PC-9 (cell line): ENCODE data around the gene PRKCH. TPM values are rescaled to one million over a fixed set of nuclear protein-coding genes. Genes with fewer than 3 reads are reported as not detected.

Source experiments
- BruUV-seq: library from RNA; stranded (reverse); fragments of 400-500 nt; replicated peaks from 2 replicates; lab custom pipeline; 2021; lab: Mats Ljungman, UMichigan
- CTCF ChIA-PET: fragments of 300-600 bp; sonication (Branson Sonifier 250); formaldehyde crosslinking; loops from one replicate; lab custom pipeline; 2022; ENCODE audit warnings: antibody characterized with exemption; lab: Charles Lee
- POLR2A ChIA-PET: fragments of 300-600 bp; sonication (Branson Sonifier 250); formaldehyde crosslinking; loops from one replicate; lab custom pipeline; 2022; ENCODE audit warnings: antibody characterized with exemption; ENCODE audit not compliant: unreplicated experiment; lab: Charles Lee
- DNase-seq, 2 experiments: peaks; one replicate each; pipeline versions ENCODE4 v3.0.0 to v3.0.0-alpha.2; 2015 to 2022; ENCODE audit warnings: mixed read lengths in 1 of 2
- H2AFZ ChIP-seq: fragments of 200-600 bp; sonication (generic); 2 replicates; pipeline ENCODE4 v1.8.1; 2017; ENCODE audit warnings: antibody characterized with exemption
- H3F3A ChIP-seq: fragments of 200-600 bp; sonication (generic); 2 replicates; pipeline ENCODE4 v1.8.1; 2017; ENCODE audit warnings: antibody characterized with exemption, mild to moderate bottlenecking, low read depth; ENCODE audit not compliant: insufficient read depth
- H3K27ac ChIP-seq: fragments of 200-600 bp; sonication (generic); 2 replicates; pipeline ENCODE4 v1.6.1; 2016; ENCODE audit warnings: mixed run types
- H3K27me3 ChIP-seq: fragments of 200-600 bp; sonication (generic); 2 replicates; pipeline ENCODE4 v1.6.1; 2016; ENCODE audit warnings: low read depth, mixed run types; ENCODE audit not compliant: insufficient read depth
- H3K36me3 ChIP-seq: fragments of 200-600 bp; sonication (generic); 2 replicates; pipeline ENCODE4 v1.6.1; 2016; ENCODE audit warnings: low read depth, mixed run types
- H3K4me1 ChIP-seq: fragments of 200-600 bp; sonication (generic); replicated peaks from 2 replicates; pipeline ENCODE4 v1.6.1; 2016; ENCODE audit warnings: mixed run types; ENCODE audit not compliant: insufficient read depth
- H3K4me2 ChIP-seq: fragments of 200-600 bp; sonication (generic); 2 replicates; pipeline ENCODE4 v1.6.1; 2017; ENCODE audit warnings: mixed run types
- H3K4me3 ChIP-seq: fragments of 200-600 bp; sonication (generic); 2 replicates; pipeline ENCODE4 v1.6.1; 2016; ENCODE audit warnings: mixed run types
- H3K79me2 ChIP-seq: fragments of 200-600 bp; sonication (generic); 2 replicates; pipeline ENCODE4 v1.6.1; 2017; ENCODE audit warnings: low read depth, mixed run types
- H3K9me2 ChIP-seq: fragments of 200-600 bp; sonication (generic); 2 replicates; pipeline ENCODE4 v1.8.1; 2017; ENCODE audit warnings: mild to moderate bottlenecking; ENCODE audit not compliant: insufficient read depth
- H3K9me3 ChIP-seq: fragments of 200-600 bp; sonication (generic); 2 replicates; pipeline ENCODE4 v1.8.1; 2016; ENCODE audit warnings: low read depth; ENCODE audit not compliant: insufficient read depth
- H4K20me1 ChIP-seq: fragments of 200-600 bp; sonication (generic); 2 replicates; pipeline ENCODE4 v1.8.1; 2017; ENCODE audit not compliant: insufficient read depth
- EZH2 ChIP-seq: fragments of 200-600 bp; sonication (generic); IDR thresholded peaks from 2 replicates; pipeline ENCODE4 v1.8.0; 2017; ENCODE audit warnings: antibody characterized with exemption, low read depth
- intact Hi-C: fragments of 100-400 bp; cut with micrococcal nuclease; formaldehyde crosslinking; loops from one replicate; pipeline ENCODE4 v1.10.0; 2022; ENCODE audit not compliant: unreplicated experiment
- total RNA-seq: library from RNA; stranded (reverse); gene quantifications from 2 replicates; pipeline ENCODE4 v1.2.3, GENCODE V29; 2021
- TF ChIP-seq, protein P1 (sequence below): fragments of 200-600 bp; sonication (generic); conservative IDR thresholded peaks from 2 replicates; pipeline ENCODE4 v1.6.1; 2017; ENCODE audit warnings: mixed run types, antibody characterized with exemption, mild to moderate bottlenecking, moderate library complexity

Gene PRKCH
- total RNA-seq, 1 experiment from 2014 or later = 32.4 TPM

DNA sequence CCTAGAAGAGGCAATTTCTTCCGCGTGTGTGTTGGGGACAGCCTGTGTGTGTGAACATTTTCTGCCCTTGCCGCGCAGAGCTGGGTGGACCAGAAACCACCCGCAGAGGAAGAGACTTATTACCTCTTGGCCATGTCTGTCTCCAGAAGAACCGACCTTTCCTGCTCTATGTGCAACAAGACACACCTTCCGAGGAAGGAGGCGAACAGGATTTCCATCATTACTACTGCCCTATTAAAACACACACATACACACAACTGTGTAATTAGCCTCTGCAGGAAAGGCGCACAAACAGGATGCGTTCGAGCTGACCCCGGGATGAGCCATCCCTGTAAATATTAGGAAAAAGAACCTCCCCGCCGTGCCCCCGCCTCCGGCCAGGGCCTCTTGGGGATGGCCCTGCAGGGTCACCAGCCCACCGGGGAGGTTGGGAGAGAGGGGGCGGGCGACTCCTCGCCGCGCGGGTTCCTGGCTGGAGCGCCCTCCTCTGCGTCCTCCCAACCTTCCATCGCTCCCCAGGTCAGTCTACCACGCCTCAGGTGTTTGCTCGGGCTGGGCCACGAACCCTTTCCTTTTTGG is 484 bp upstream of the PRKCH start:
- DNase-seq = peak in 1 of 2 experiments; percentile 63
- H3K9me3 ChIP-seq = peaks cover 9% of the 10 kb centered on the region
- POLR2A ChIA-PET = interaction anchor here (0.6 to 1.0 kb wide), 3 partner anchors 14 to 482 kb away, joined by 3 to 5 read pairs (median 3); no protein-coding TSS in a partner anchor
- peak overlapping the region; percentile 75 for H2AFZ ChIP-seq
- peaks cover 30% of the 10 kb centered on the region for H3K4me1 ChIP-seq
- peaks cover 12% of the 10 kb centered on the region; the same call in 1 of the 2 replicates for H3K36me3 ChIP-seq
- peaks cover 42% of the 10 kb centered on the region for H3K79me2 ChIP-seq
- H3K9me2 ChIP-seq = no peaks in the 10 kb centered on the region
- no peaks in the 10 kb centered on the region for H4K20me1 ChIP-seq
- CTCF ChIA-PET = interaction anchor here (0.6 to 1.1 kb wide), 2 partner anchors 31 to 39 kb away, joined by 4 to 6 read pairs; partner anchors contain the start of gene TMEM30B
- no peaks in the 10 kb centered on the region for H3K27me3 ChIP-seq
- peak overlapping the region; percentile 59 for H3K4me3 ChIP-seq
- intact Hi-C loops = loop anchor here (1.0 to 2.0 kb wide), 4 partner anchors 60 to 136 kb away; no protein-coding TSS in a partner anchor
- peak overlapping the region; percentile 99 for H3K4me2 ChIP-seq
- 0 out of 2 replicates have a peak, but pooled peaks cover 9% of the 10 kb centered on the region for H3F3A ChIP-seq
- H3K27ac ChIP-seq = peak overlapping the region; percentile 52
- TF ChIP-seq EZH2 = no peak
- TF ChIP-seq, protein P1, sequence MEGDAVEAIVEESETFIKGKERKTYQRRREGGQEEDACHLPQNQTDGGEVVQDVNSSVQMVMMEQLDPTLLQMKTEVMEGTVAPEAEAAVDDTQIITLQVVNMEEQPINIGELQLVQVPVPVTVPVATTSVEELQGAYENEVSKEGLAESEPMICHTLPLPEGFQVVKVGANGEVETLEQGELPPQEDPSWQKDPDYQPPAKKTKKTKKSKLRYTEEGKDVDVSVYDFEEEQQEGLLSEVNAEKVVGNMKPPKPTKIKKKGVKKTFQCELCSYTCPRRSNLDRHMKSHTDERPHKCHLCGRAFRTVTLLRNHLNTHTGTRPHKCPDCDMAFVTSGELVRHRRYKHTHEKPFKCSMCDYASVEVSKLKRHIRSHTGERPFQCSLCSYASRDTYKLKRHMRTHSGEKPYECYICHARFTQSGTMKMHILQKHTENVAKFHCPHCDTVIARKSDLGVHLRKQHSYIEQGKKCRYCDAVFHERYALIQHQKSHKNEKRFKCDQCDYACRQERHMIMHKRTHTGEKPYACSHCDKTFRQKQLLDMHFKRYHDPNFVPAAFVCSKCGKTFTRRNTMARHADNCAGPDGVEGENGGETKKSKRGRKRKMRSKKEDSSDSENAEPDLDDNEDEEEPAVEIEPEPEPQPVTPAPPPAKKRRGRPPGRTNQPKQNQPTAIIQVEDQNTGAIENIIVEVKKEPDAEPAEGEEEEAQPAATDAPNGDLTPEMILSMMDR = no peak
- no TSS peak for BruUV-seq

DNA sequence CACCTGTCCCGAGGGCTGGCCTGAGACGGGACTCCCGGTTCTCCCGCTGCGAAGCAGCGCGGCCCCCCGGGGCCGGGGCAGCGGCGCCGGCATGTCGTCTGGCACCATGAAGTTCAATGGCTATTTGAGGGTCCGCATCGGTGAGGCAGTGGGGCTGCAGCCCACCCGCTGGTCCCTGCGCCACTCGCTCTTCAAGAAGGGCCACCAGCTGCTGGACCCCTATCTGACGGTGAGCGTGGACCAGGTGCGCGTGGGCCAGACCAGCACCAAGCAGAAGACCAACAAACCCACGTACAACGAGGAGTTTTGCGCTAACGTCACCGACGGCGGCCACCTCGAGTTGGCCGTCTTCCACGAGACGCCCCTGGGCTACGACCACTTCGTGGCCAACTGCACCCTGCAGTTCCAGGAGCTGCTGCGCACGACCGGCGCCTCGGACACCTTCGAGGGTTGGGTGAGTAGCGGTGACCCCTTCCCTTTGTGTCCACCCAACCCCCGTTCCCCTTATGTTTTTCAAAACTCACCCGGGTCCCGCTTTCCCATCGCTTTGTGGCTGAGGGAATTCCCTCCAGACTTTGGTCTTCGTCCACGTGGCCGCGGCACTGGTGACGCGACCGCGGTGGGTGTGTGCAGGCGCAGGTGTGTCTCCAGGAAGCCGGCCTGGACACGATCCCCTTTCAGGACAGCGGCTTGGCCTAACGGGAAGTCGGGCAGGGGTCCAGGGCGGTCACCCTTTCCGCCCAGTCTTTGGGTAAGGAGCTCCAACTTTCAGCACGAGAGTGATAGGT is 826 bp downstream of the PRKCH start:
- Histone ChIP-seq H3K9me3 (peaks cover 9% of the 10 kb centered on the region), H2AFZ (peak overlapping the region; percentile 75), H3K27ac (peak overlapping the region; percentile 52), H3K79me2 (peaks cover 55% of the 10 kb centered on the region), H3K36me3 (peaks cover 15% of the 10 kb centered on the region; the same call in 1 of the 2 replicates), H3K4me2 (peak overlapping the region; percentile 99), H3K4me3 (peak overlapping the region; percentile 59), H3K4me1 (peaks cover 37% of the 10 kb centered on the region), H3K27me3 (no peaks in the 10 kb centered on the region), H3F3A (peaks cover 9% of the 10 kb centered on the region; the same call in 1 of the 2 replicates), H4K20me1 (no peaks in the 10 kb centered on the region), H3K9me2 (no peaks in the 10 kb centered on the region)
- intact Hi-C loops = loop anchor here (1.0 kb wide), 1 partner anchor 34 kb away; no protein-coding TSS in a partner anchor
- peak; percentile 71 to 74 for DNase-seq
- BruUV-seq = no TSS peak
- POLR2A ChIA-PET = interaction anchor here (0.6 to 1.0 kb wide), 6 partner anchors 12 to 398 kb away, joined by 3 to 12 read pairs (median 5); no protein-coding TSS in a partner anchor
- CTCF ChIA-PET = interaction anchor here (0.5 to 1.1 kb wide), 4 partner anchors 41 to 116 kb away, joined by 3 to 6 read pairs (median 4); partner anchors contain the start of gene TMEM30B
- TF ChIP-seq EZH2 = no peak
- TF ChIP-seq, protein P1 = no peak

DNA sequence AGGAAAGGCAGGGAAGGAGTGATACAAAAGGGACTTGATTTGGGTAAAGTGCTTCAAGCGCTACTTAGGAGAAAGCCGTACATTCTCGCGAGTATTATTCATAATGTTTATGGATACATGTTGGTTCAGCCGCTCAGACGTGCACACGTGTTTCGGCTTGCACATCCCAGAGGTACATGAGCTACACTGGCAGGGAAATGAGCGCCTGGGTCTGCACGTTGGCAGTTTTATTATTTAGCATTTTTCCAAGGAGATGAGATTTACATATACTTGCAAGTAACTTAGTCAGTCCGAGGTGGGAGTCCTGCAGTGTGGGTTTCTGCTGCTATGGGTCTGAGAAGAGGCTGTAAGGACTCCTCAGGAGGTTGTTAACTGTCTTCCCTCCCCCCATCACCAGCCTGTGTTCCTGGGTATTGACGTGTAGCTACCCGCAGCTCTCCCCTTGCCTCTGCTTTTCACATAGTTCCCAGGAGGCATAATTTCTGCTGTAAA is 1.5 kb downstream of the PRKCH start:
- Histone ChIP-seq H3K4me2 (peak overlapping the region; percentile 99), H3K27ac (peak overlapping the region; percentile 52), H3K4me1 (peaks cover 37% of the 10 kb centered on the region), H3F3A (peaks cover 9% of the 10 kb centered on the region; the same call in 1 of the 2 replicates), H4K20me1 (no peaks in the 10 kb centered on the region), H3K4me3 (peak overlapping the region; percentile 59), H3K36me3 (peaks cover 20% of the 10 kb centered on the region; the same call in 1 of the 2 replicates), H3K79me2 (peaks cover 61% of the 10 kb centered on the region), H3K9me3 (peaks cover 9% of the 10 kb centered on the region), H2AFZ (peak overlapping the region; percentile 75), H3K9me2 (no peaks in the 10 kb centered on the region), H3K27me3 (no peaks in the 10 kb centered on the region)
- TSS peak; percentile 40 for BruUV-seq
- intact Hi-C loops = loop anchor here (1.0 kb wide), 1 partner anchor 33 kb away; no protein-coding TSS in a partner anchor
- CTCF ChIA-PET = interaction anchor here (1.0 kb wide), 1 partner anchor 116 kb away, joined by 4 read pairs; no protein-coding TSS in a partner anchor
- TF ChIP-seq, protein P1 = no peak
- TF ChIP-seq EZH2 = no peak
- POLR2A ChIA-PET = interaction anchor here (0.6 to 0.7 kb wide), 3 partner anchors 24 to 398 kb away, joined by 3 to 6 read pairs (median 6); no protein-coding TSS in a partner anchor
- DNase-seq = peak in 1 of 2 experiments; percentile 85
